T-cell (primary cell): Measurements from ENCODE around the gene CLSTN3. TPM values are rescaled to one million over a fixed set of nuclear protein-coding genes. Genes with fewer than 3 reads are reported as not detected.
"Not testable (repeated sequence)": the region's sequence is repeated elsewhere in the genome, so short reads cannot be mapped to it uniquely, and the experiment has no call there.

Experiments
- ATAC-seq, 4 experiments: fragments of 200-7000 bp in 3 of 4; fragments of 150-1000 bp in 1 of 4; cut with Tn5 transposase; replicated peaks in 1 of 4; 1 replicate in 3 of 4; 2 replicates in 1 of 4; pipeline ENCODE4 v1.10.0; 2021; ENCODE audit warnings: moderate library complexity in 3 of 4, mild to moderate bottlenecking in 2 of 4, moderate number of reproducible peaks in 1 of 4
- CTCF ChIA-PET, 2 donors: fragments of 300-600 bp; sonication (Branson Sonifier 250); formaldehyde crosslinking; loops; one replicate each; lab custom pipeline; 2022; ENCODE audit warnings: antibody characterized with exemption in 2 of 2; lab: Charles Lee
- POLR2A ChIA-PET, 2 donors: fragments of 300-600 bp; sonication (Branson Sonifier 250); formaldehyde crosslinking; loops; one replicate each; lab custom pipeline; 2022; ENCODE audit warnings: antibody characterized with exemption in 2 of 2; lab: Charles Lee
- DNase-seq, 35 experiments: peaks; one replicate each; pipeline versions ENCODE4 v3.0.0 to v3.0.0-alpha.2; 2013 to 2023
- H3K27ac ChIP-seq: one replicate; pipeline ENCODE4 v1.5.1; 2013; ENCODE audit warnings: low read length
- H3K27me3 ChIP-seq, 2 experiments: replicated peaks in 1 of 2; 1 replicate in 1 of 2; 2 replicates in 1 of 2; pipeline versions ENCODE4 v1.6.1 to v1.7.0; 2013; ENCODE audit warnings: low read length in 1 of 2, mixed read lengths in 1 of 2; ENCODE audit not compliant: control insufficient read depth in 2 of 2, insufficient read depth in 2 of 2; ENCODE audit errors: extremely low read depth in 1 of 2
- H3K36me3 ChIP-seq, 2 donors: 1 replicate in 1 of 2; 2 replicates in 1 of 2; pipeline versions ENCODE4 v1.6.1 to v1.7.0; 2013; ENCODE audit warnings: low read length in 1 of 2; ENCODE audit not compliant: control insufficient read depth in 2 of 2, insufficient read depth in 1 of 2; ENCODE audit errors: extremely low read depth in 1 of 2
- H3K4me1 ChIP-seq, 2 experiments: 1 replicate in 1 of 2; 2 replicates in 1 of 2; pipeline versions ENCODE4 v1.6.1 to v1.7.0; 2013; ENCODE audit warnings: low read length in 2 of 2, mixed read lengths in 1 of 2; ENCODE audit not compliant: insufficient read depth in 2 of 2, control insufficient read depth in 1 of 2; ENCODE audit errors: extremely low read depth in 1 of 2
- H3K4me3 ChIP-seq, 2 donors: 1 replicate in 1 of 2; 2 replicates in 1 of 2; pipeline versions ENCODE4 v1.5.1 to v1.7.0; 2013; ENCODE audit warnings: mild to moderate bottlenecking in 2 of 2, low read length in 1 of 2, moderate library complexity in 1 of 2; ENCODE audit not compliant: control insufficient read depth in 1 of 2; ENCODE audit errors: extremely low read depth in 1 of 2
- H3K9me3 ChIP-seq: 2 replicates; pipeline ENCODE4 v1.7.0; 2013
- H3K27ac Mint-ChIP-seq, 2 donors: one replicate each; pipeline ENCODE4 v1.8.0; 2020 to 2021; ENCODE audit warnings: mild to moderate bottlenecking in 2 of 2, mixed read lengths in 2 of 2
- H3K27me3 Mint-ChIP-seq, 2 donors: one replicate each; pipeline ENCODE4 v1.8.0; 2021 to 2022; ENCODE audit warnings: mixed read lengths in 2 of 2
- H3K36me3 Mint-ChIP-seq: one replicate; pipeline ENCODE4 v1.8.0; 2021; ENCODE audit warnings: mixed read lengths
- H3K4me1 Mint-ChIP-seq, 3 donors: one replicate each; pipeline ENCODE4 v1.8.0; 2020 to 2022; ENCODE audit warnings: mixed read lengths in 3 of 3, mild to moderate bottlenecking in 1 of 3
- H3K4me3 Mint-ChIP-seq, 3 donors: one replicate each; pipeline ENCODE4 v1.8.0; 2020 to 2022; ENCODE audit warnings: mild to moderate bottlenecking in 3 of 3, mixed read lengths in 3 of 3, moderate library complexity in 3 of 3
- H3K9me3 Mint-ChIP-seq, 3 donors: one replicate each; pipeline ENCODE4 v1.8.0; 2020 to 2022; ENCODE audit warnings: mixed read lengths in 3 of 3
- WGBS: methylation state at CpG from one replicate; pipeline ENCODE4 v1.1.5; 2013; ENCODE audit warnings: missing lambda C conversion rate; ENCODE audit not compliant: insufficient coverage; 5-methylcytosine and 5-hydroxymethylcytosine counted together
- total RNA-seq, 35 experiments: library from RNA in 6 of 35; stranded (reverse) in 6 of 35; fragments of 120-200 nt in 1 of 35; gene quantifications; one replicate each; pipeline versions ENCODE4 v1.2.1 to v1.2.4 and lab custom pipeline; 2013 to 2026

The CLSTN3 gene
- total RNA-seq, 5 donors from 2014 or later (not counting 1 experiment from before 2014, with no cell fraction given), result 29.0 to 50.0 (median 41.5) TPM

DNA sequence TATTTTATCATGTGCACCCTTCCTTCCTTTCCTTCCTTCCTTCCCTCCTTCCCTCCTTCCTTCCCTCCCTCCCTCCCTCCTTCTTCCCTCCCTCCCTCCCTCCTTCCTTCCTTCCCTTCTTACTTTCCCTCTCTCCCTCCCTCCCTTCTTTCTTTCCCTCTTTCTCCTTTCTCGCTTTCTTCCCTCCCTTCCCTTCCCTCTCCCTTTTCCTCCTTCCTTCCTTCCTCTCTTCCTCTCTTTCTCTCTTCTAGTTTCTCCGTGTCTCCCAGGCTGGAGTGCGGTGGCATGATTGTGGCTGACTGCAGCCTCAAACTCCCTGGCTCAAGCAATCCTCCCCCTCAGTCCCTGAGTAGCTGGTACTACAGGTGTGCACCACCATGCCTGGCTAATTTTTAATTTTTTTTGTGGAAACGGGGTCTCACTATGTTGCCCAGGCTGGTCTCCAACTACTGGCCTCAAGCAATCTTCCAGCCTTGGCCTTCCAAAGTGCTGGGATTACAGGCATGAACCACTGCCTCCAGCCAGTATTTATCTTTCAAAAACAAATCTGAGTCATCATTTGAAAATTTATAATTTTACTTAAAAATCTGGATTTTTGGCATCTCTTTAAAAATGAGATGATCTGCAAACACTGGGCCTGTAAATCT is 29.0 kb upstream of the CLSTN3 start:
- POLR2A ChIA-PET, result no interaction called here
- peaks cover 9 to 28% of the 10 kb centered on the region in 2 donors for H3K36me3 ChIP-seq

DNA sequence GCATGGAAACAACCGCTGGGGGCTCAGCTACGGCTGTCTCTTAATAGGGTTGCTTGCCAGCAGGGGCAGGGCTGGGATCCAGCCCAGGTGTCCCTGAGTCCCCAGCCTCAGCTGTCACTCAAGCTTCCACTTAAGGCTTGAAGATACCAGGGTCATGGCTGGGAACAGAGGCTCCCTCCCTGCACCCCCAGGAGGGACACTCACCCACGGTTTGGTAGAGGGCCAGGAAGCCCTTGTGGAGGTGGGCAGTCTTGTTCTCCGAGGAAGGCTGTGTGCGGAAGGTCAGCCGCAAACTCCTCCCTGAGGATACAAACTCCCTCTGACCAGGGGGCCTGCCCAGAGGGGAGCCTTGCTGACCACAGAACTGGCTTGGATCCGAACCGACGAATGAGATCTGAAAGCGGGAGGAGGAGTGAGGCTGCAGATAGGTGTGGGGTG is 28.5 kb upstream of the CLSTN3 start:
- H3K4me1 ChIP-seq, result no peaks in the 10 kb centered on the region
- no peak for ATAC-seq
- no peaks in the 10 kb centered on the region for H3K27me3 ChIP-seq
- H3K27ac ChIP-seq, result no peak overlapping the region
- 100% methylated on average over 5 of the region's 10 CpGs for WGBS
- peaks cover 9 to 28% of the 10 kb centered on the region in 2 donors for H3K36me3 ChIP-seq
- ChIA-PET CTCF (no interaction called here), POLR2A (no interaction called here)
- Mint-ChIP-seq H3K4me1 (peaks cover 34 to 37% (median 35%) of the 10 kb centered on the region in 3 donors), H3K4me3 (no peak overlapping the region), H3K36me3 (peaks cover 46% of the 10 kb centered on the region), H3K9me3 (peaks cover 10 to 13% (median 11%) of the 10 kb centered on the region in 3 donors), H3K27ac (peak overlapping the region in 1 of 2 donors; percentile 34), H3K27me3 (no peaks in the 10 kb centered on the region)
- H3K9me3 ChIP-seq, result no peaks in the 10 kb centered on the region
- H3K4me3 ChIP-seq, result no peak overlapping the region
- no peak for DNase-seq

More for the DNA sequence above, 29.0 kb upstream of the CLSTN3 start:
- DNase-seq, result no peak
- Mint-ChIP-seq H3K36me3 (peaks cover 40% of the 10 kb centered on the region), H3K4me3 (no peak overlapping the region), H3K4me1 (peaks cover 29 to 32% (median 31%) of the 10 kb centered on the region in 3 donors), H3K27me3 (no peaks in the 10 kb centered on the region), H3K27ac (peak overlapping the region; percentile 17 to 61), H3K9me3 (peaks cover 6 to 8% (median 7%) of the 10 kb centered on the region in 3 donors)
- Histone ChIP-seq H3K4me1 (no peaks in the 10 kb centered on the region), H3K9me3 (no peaks in the 10 kb centered on the region), H3K27me3 (no peaks in the 10 kb centered on the region), H3K27ac (no peak overlapping the region), H3K4me3 (no peak overlapping the region)
- no peak for ATAC-seq
- 100% methylated on average over 3 of the region's 4 CpGs for WGBS
- CTCF ChIA-PET, result no interaction called here

DNA sequence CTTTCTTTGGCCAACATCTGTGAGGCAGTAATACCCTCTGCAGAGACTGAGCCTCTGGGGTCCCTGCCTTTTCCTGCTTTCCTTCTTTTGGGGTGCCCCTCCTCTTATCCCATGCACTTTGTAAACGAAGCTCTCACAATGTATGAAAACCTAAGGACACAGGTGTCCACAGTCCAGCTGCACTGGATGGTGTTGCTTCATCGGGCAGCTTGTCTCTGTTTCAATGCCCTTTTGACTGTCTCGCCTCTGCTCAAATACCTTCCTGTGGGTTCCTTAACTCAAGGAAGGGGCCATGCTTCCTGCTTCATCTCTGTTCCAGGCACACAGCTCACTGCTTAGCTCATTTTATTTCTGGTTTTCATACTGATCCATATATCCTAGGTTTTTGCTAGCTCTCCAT is 27.6 kb upstream of the CLSTN3 start:
- Histone ChIP-seq H3K27me3 (no peaks in the 10 kb centered on the region), H3K4me1 (peaks cover 2 to 7% of the 10 kb centered on the region in 2 experiments), H3K4me3 (no peak overlapping the region), H3K27ac (no peak overlapping the region), H3K9me3 (no peaks in the 10 kb centered on the region), H3K36me3 (peaks cover 9 to 28% of the 10 kb centered on the region in 2 donors)
- DNase-seq (no peak), ATAC-seq (no peak)
- peaks cover 47% of the 10 kb centered on the region for H3K36me3 Mint-ChIP-seq
- 49% methylated on average over 3 of the region's 3 CpGs for WGBS
- H3K4me3 Mint-ChIP-seq, result no peak overlapping the region
- H3K9me3 Mint-ChIP-seq, result peaks cover 10 to 15% (median 11%) of the 10 kb centered on the region in 3 donors
- no peaks in the 10 kb centered on the region for H3K27me3 Mint-ChIP-seq
- ChIA-PET CTCF (interaction anchor here (0.5 to 0.9 kb wide), 4 partner anchors 9 to 356 kb away, joined by 3 to 7 read pairs (median 3); partner anchors contain the start of gene LPCAT3 (in 1 of the 2)), POLR2A (no interaction called here)
- peak overlapping the region; percentile 62 to 74 for H3K27ac Mint-ChIP-seq
- H3K4me1 Mint-ChIP-seq, result peaks cover 40 to 43% (median 41%) of the 10 kb centered on the region in 3 donors

DNA sequence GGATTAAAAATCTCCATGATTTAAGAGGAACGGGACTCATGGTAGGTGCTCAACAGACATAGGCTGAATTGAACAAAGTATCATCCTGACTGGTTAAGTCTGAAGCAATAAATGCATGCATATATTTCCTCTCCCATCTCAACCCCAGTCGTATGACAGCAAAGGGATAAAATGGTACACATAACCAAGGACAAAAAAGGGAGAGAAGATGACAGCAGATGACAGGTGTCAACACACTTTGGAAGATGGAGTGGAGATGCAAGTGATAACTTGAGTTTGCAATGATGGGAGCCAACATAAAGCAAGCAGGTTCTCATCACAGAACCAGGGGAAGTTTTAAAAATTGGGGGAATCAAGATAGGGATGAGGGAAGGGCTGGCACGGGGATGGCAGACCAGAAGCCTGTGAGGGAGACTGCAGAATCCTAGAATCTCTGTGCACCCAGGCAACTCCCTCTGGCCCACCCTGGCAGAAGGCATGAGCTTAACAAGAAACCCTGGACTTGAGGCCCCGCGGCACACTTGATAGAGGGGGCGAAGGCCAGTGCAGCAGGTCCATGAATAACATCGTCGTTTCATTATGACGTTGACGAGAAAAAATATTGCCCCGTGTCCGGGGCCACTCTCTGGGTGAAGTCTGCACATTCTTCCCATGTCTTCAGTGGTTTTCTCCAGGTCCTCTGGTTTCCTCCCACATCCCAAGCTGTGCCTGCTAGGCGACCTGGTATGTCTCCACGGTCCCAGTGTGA is 26.2 kb upstream of the CLSTN3 start:
- Histone ChIP-seq H3K36me3 (peaks cover 9 to 24% of the 10 kb centered on the region in 2 donors), H3K27ac (no peak overlapping the region), H3K27me3 (no peaks in the 10 kb centered on the region), H3K4me1 (peaks cover 2 to 15% of the 10 kb centered on the region in 2 experiments), H3K4me3 (no peak overlapping the region), H3K9me3 (no peaks in the 10 kb centered on the region)
- Mint-ChIP-seq H3K36me3 (peaks cover 40% of the 10 kb centered on the region), H3K27me3 (no peaks in the 10 kb centered on the region), H3K9me3 (peaks cover 10 to 15% (median 11%) of the 10 kb centered on the region in 3 donors), H3K4me3 (no peak overlapping the region), H3K27ac (peak overlapping the region in 1 of 2 donors; percentile 44), H3K4me1 (peaks cover 46 to 54% (median 51%) of the 10 kb centered on the region in 3 donors)
- DNase-seq, result no peak
- no peak for ATAC-seq
- 100% methylated on average over 11 of the region's 14 CpGs for WGBS
- POLR2A ChIA-PET, result interaction anchor here in 1 of 2 donors (0.6 kb wide), 1 partner anchor 354 kb away, joined by 4 read pairs; no protein-coding TSS in a partner anchor
- CTCF ChIA-PET, result no interaction called here

DNA sequence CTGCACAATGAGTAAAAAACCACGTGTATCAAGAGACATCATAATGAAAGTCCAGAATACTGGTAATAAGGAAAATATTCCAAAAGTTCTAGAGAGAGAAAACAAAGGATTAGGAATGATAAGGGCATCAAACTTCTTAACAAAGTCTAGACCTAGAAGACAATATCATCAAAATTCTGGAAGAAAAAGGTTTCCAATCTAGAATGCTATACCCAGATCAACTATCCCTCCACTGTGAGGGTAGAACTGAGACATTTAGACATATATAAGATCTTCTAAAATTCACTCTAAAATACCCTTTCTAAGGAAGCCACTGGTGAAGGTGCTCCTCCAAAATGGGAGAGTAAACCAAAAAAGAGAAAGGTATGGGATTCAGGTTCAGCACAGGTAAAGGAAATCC is 24.1 kb upstream of the CLSTN3 start:
- peaks cover 9 to 17% of the 10 kb centered on the region in 2 donors for H3K36me3 ChIP-seq
- CTCF ChIA-PET, result interaction anchor here in 1 of 2 donors (1.0 kb wide), 1 partner anchor 236 kb away, joined by 3 read pairs; no protein-coding TSS in a partner anchor
- H3K9me3 ChIP-seq, result no peaks in the 10 kb centered on the region
- H3K27me3 ChIP-seq, result no peaks in the 10 kb centered on the region
- WGBS, result no CpG with 5 or more reads among the region's 1 CpG
- Mint-ChIP-seq H3K27me3 (no peaks in the 10 kb centered on the region), H3K36me3 (peaks cover 35% of the 10 kb centered on the region), H3K27ac (peak overlapping the region; percentile 49 to 84), H3K9me3 (peaks cover 10 to 15% (median 11%) of the 10 kb centered on the region in 3 donors), H3K4me1 (peaks cover 52 to 63% (median 58%) of the 10 kb centered on the region in 3 donors), H3K4me3 (peak overlapping the region in 2 of 3 donors; percentile 17 to 42)
- no peak overlapping the region for H3K27ac ChIP-seq
- ATAC-seq, result no peak
- POLR2A ChIA-PET, result no interaction called here
- peaks cover 6 to 27% of the 10 kb centered on the region in 2 experiments for H3K4me1 ChIP-seq
- no peak overlapping the region for H3K4me3 ChIP-seq
- DNase-seq, result no peak

DNA sequence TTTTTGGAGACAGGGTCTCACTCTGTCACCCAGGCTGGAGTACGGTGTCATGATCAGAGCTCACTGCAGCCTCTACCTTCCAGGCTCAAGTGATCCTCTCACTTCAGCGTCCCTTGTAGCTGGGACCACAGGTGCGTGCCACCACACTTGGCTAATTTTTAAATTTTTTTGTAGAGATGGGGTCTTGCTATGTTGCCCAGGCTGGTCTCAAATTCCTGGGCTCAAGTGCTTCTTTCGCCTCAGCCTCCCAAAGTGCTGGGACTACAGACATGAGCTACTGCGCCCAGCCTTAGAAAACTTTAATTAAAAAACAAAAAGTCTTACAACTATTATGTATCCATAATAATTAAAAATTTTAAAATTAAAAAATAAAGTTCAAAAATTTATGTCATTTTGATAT is 23.0 kb upstream of the CLSTN3 start:
- DNase-seq, H3K27ac ChIP-seq, ATAC-seq, H3K27me3 Mint-ChIP-seq, H3K4me3 ChIP-seq, H3K9me3 ChIP-seq, H3K27me3 ChIP-seq, H3K36me3 ChIP-seq: not testable (repeated sequence)
- Mint-ChIP-seq H3K9me3 (peaks cover 10 to 15% (median 11%) of the 10 kb centered on the region in 3 donors), H3K4me1 (peaks cover 52 to 61% (median 56%) of the 10 kb centered on the region in 3 donors), H3K27ac (peak overlapping the region; percentile 48 to 61), H3K36me3 (peaks cover 28% of the 10 kb centered on the region), H3K4me3 (peak overlapping the region; percentile 24 to 51 (median 42))
- ChIA-PET POLR2A (interaction anchor here in 1 of 2 donors (0.6 to 1.1 kb wide), 3 partner anchors 8 to 215 kb away, joined by 3 to 4 read pairs (median 3); partner anchors contain the start of genes C12orf57 and RNU7-1), CTCF (interaction anchor here (0.6 to 2.4 kb wide), 11 partner anchors 15 to 575 kb away, joined by 3 to 15 read pairs (median 4); partner anchors contain the start of genes C12orf57 (in 1 of the 2), C1R (in 1 of the 2), RNU7-1 (in 1 of the 2) and SPSB2 (in 1 of the 2))
- no CpG with 5 or more reads among the region's 5 CpGs for WGBS
- peaks cover 6 to 27% of the 10 kb centered on the region in 2 experiments for H3K4me1 ChIP-seq
